H7 (cell line): ENCODE data around the gene MYO15B. TPM values are rescaled to one million over a fixed set of nuclear protein-coding genes. Genes with fewer than 3 reads are reported as not detected.

Source experiments
- DNase-seq: peaks from one replicate; pipeline ENCODE4 v3.0.0; 2012
- H3K27me3 ChIP-seq: 2 replicates; pipeline ENCODE4 v1.6.0; 2011; ENCODE audit warnings: mild to moderate bottlenecking, low read length; ENCODE audit not compliant: control insufficient read depth, insufficient read depth
- H3K36me3 ChIP-seq: replicated peaks from 2 replicates; pipeline ENCODE4 v1.5.1; 2011; ENCODE audit warnings: low read length; ENCODE audit not compliant: control insufficient read depth, insufficient read depth
- H3K4me3 ChIP-seq: 2 replicates; pipeline ENCODE4 v1.5.1; 2011; ENCODE audit warnings: low read depth, mild to moderate bottlenecking, control low read depth, low read length, moderate library complexity; ENCODE audit not compliant: insufficient read depth
- total RNA-seq: library from RNA; depleted of rRNA; stranded (reverse); fragments of >200 nt; shearing (Covaris generic); gene quantifications from 2 replicates; pipeline ENCODE4 v1.2.3, GENCODE V29; 2014; rRNA removed

The MYO15B gene
- total RNA-seq, 1 experiment from 2014 or later, result 9.9 TPM

DNA sequence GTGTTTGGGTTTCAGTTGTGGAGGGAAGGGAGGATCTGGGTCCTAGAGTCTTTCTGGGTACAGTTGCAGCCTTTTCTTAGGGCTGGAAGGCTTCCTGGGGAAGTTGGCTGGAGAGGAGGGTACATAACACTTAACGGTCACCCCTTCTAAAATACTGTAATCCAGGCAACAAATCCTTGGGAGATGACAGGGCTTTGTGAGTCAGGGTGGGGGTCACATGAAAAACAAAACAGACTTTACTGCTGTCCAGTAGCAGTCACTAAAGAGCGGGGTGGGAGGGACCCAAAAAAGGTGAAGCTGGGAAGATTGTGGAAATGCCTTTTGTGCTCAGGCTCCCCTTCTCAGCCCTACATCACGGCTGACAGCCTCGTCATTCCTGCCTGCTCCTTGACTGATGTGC, 85.9 kb downstream of the MYO15B start:
- no peaks in the 10 kb centered on the region for H3K27me3 ChIP-seq
- H3K36me3 ChIP-seq, result peaks cover 22% of the 10 kb centered on the region
- no peak for DNase-seq
- H3K4me3 ChIP-seq, result no peak overlapping the region

Other genes with a start within 250 kb of the MYO15B start
- 98.7 and 100 TPM in 2 replicates for gene GRB2, start 182.1 kb upstream of the MYO15B start, total RNA-seq
- gene TMEM94, start 131.2 kb upstream of the MYO15B start, total RNA-seq, result 58.2 and 76.8 TPM in 2 replicates
- gene CASKIN2, start 72.3 kb upstream of the MYO15B start, total RNA-seq, result 11.8 and 13.1 TPM in 2 replicates
- 45.2 and 49.4 TPM in 2 replicates for gene TSEN54, start 71.3 kb upstream of the MYO15B start, total RNA-seq
- gene LLGL2, start 62.1 kb upstream of the MYO15B start, total RNA-seq, result 41.5 and 49.2 TPM in 2 replicates
- gene SMIM5, start 45.6 kb downstream of the MYO15B start, total RNA-seq, result 0.11 TPM in 1 of 2 replicates, not detected in the other
- 36.3 and 40.0 TPM in 2 replicates for gene RECQL5, start 79.4 kb downstream of the MYO15B start, total RNA-seq
- gene SAP30BP, start 79.5 kb downstream of the MYO15B start, total RNA-seq, result 52.9 and 61.3 TPM in 2 replicates
- 0.28 and 0.70 TPM in 2 replicates for gene ITGB4, start 133.7 kb downstream of the MYO15B start, total RNA-seq
- gene GALK1, start 177.4 kb downstream of the MYO15B start, total RNA-seq, result 43.4 and 47.2 TPM in 2 replicates
- gene UNK, start 197.0 kb downstream of the MYO15B start, total RNA-seq, result 17.9 and 21.7 TPM in 2 replicates